HEK293 (cell line): ENCODE results near the gene ASCC2.
"Not testable (repeated sequence)": the region's sequence is repeated elsewhere in the genome, so short reads cannot be mapped to it uniquely, and the experiment has no call there.

Source experiments
- CTCF ChIA-PET: fragments of 350-600 bp; formaldehyde crosslinking; extraction: SDS; loops from one replicate; lab custom pipeline; 2021; ENCODE audit warnings: antibody characterized with exemption; lab: Yijun Ruan, JAX
- POLR2A ChIA-PET: fragments of 300-600 bp; formaldehyde crosslinking; extraction: SDS; loops from one replicate; lab custom pipeline; 2020; ENCODE audit warnings: antibody characterized with exemption, inconsistent platforms; lab: Yijun Ruan, JAX
- H3K27ac ChIP-seq: fragments of 200-500 bp; sonication (Bioruptor generic); 2 replicates; pipeline ENCODE4 v1.5.1; 2014; ENCODE audit warnings: low read depth, low read length, control low read depth, inconsistent platforms; ENCODE audit errors: extremely low read depth
- H3K36me3 ChIP-seq, 2 experiments: fragments of 200-500 bp in 1 of 2; sonication (Bioruptor generic) in 1 of 2; 1 replicate in 1 of 2; 2 replicates in 1 of 2; pipeline ENCODE4 v1.5.1; 2014 to 2017; ENCODE audit warnings: inconsistent platforms in 2 of 2, low read length in 2 of 2; ENCODE audit not compliant: control insufficient read depth in 2 of 2, insufficient read depth in 1 of 2
- H3K4me1 ChIP-seq: fragments of 200-500 bp; sonication (Bioruptor generic); 2 replicates; pipeline ENCODE4 v1.5.1; 2014; ENCODE audit warnings: mild to moderate bottlenecking, low read length, inconsistent platforms; ENCODE audit not compliant: control insufficient read depth, insufficient read depth
- H3K4me3 ChIP-seq: 2 replicates; pipeline ENCODE4 v1.5.1; 2011; ENCODE audit warnings: low read depth, mild to moderate bottlenecking, control low read depth, low read length, moderate library complexity
- H3K9me3 ChIP-seq: fragments of 200-500 bp; sonication (Bioruptor generic); 2 replicates; pipeline ENCODE4 v1.5.1; 2014; ENCODE audit warnings: low read depth, low read length, inconsistent platforms; ENCODE audit not compliant: control insufficient read depth, insufficient read depth
- ATF2 ChIP-seq: fragments of 450-650 bp; formaldehyde crosslinking; IDR thresholded peaks from 2 replicates; pipeline ENCODE4 v1.5.1; 2016; ENCODE audit warnings: missing biosample characterization, missing genetic modification characterization, low read depth
- IKZF3 ChIP-seq: fragments of 450-650 bp; IDR thresholded peaks from 2 replicates; pipeline ENCODE4 v1.5.0; 2018; ENCODE audit warnings: missing biosample characterization, mild to moderate bottlenecking, missing genetic modification characterization, moderate library complexity
- PBX3 ChIP-seq: sonication (generic); formaldehyde crosslinking; IDR thresholded peaks from 2 replicates; pipeline ENCODE4 v1.8.1; 2022; ENCODE audit warnings: mild to moderate bottlenecking, moderate library complexity, missing genetic modification reagents
- REPIN1 ChIP-seq: fragments of 450-650 bp; formaldehyde crosslinking; IDR thresholded peaks from 2 replicates; pipeline ENCODE4 v1.5.1; 2017; ENCODE audit warnings: missing biosample characterization, missing genetic modification characterization, low read depth
- REST ChIP-seq: fragments of 450-650 bp; formaldehyde crosslinking; IDR thresholded peaks from 2 replicates; pipeline ENCODE4 v1.5.1; 2016; ENCODE audit warnings: missing biosample characterization, missing genetic modification characterization
- SETDB1 ChIP-seq: IDR thresholded peaks from one replicate; pipeline ENCODE4 v1.6.1; 2017; ENCODE audit warnings: mild to moderate bottlenecking, low read length, moderate library complexity, mixed read lengths; ENCODE audit not compliant: insufficient read length
- ZFP41 ChIP-seq: fragments of 450-650 bp; formaldehyde crosslinking; IDR thresholded peaks from 2 replicates; pipeline ENCODE4 v1.5.1; 2016; ENCODE audit warnings: missing biosample characterization, missing genetic modification characterization, borderline replicate concordance
- ZNF112 ChIP-seq: fragments of 450-650 bp; formaldehyde crosslinking; IDR thresholded peaks from 2 replicates; pipeline ENCODE4 v1.5.0; 2017; ENCODE audit warnings: missing biosample characterization, missing genetic modification characterization
- ZNF146 ChIP-seq: fragments of 450-650 bp; formaldehyde crosslinking; IDR thresholded peaks from 2 replicates; pipeline ENCODE4 v1.5.1; 2016; ENCODE audit warnings: missing biosample characterization, missing genetic modification characterization
- ZNF19 ChIP-seq: fragments of 450-650 bp; formaldehyde crosslinking; IDR thresholded peaks from 2 replicates; pipeline ENCODE4; 2016; ENCODE audit warnings: missing biosample characterization, missing genetic modification characterization, low read depth
- ZNF473 ChIP-seq: fragments of 450-650 bp; formaldehyde crosslinking; IDR thresholded peaks from 2 replicates; pipeline ENCODE4 v1.5.1; 2017; ENCODE audit warnings: missing biosample characterization, missing genetic modification characterization
- ZNF488 ChIP-seq: fragments of 450-650 bp; formaldehyde crosslinking; IDR thresholded peaks from 2 replicates; pipeline ENCODE4 v1.5.1; 2016; ENCODE audit warnings: missing biosample characterization, missing genetic modification characterization
- ZNF518A ChIP-seq: fragments of 450-650 bp; formaldehyde crosslinking; conservative IDR thresholded peaks from 2 replicates; pipeline ENCODE4 v1.5.1; 2016; ENCODE audit warnings: low read depth, missing biosample characterization, missing genetic modification characterization
- ZNF549 ChIP-seq: fragments of 450-650 bp; IDR thresholded peaks from 2 replicates; pipeline ENCODE4 v1.5.1; 2018; ENCODE audit warnings: missing biosample characterization, missing genetic modification characterization, mild to moderate bottlenecking, inconsistent platforms, moderate library complexity
- ZNF677 ChIP-seq: fragments of 450-650 bp; IDR thresholded peaks from 2 replicates; pipeline ENCODE4 v1.5.0; 2018; ENCODE audit warnings: missing biosample characterization, mild to moderate bottlenecking, missing genetic modification characterization, moderate library complexity
- ZXDB ChIP-seq: fragments of 450-650 bp; formaldehyde crosslinking; IDR thresholded peaks from 2 replicates; pipeline ENCODE4 v1.5.1; 2016; ENCODE audit warnings: missing biosample characterization, missing genetic modification characterization

Gene ASCC2

GRCh38 chr22:29755889-29756288 lies 82.2 kb downstream of the ASCC2 start:
- ChIA-PET POLR2A (interaction anchor here (1.6 kb wide), 1 partner anchor 10 kb away, joined by 5 read pairs; the partner anchor contains the start of gene ZMAT5), CTCF (interaction anchor here (0.7 kb wide), 1 partner anchor 120 kb away, joined by 5 read pairs; no protein-coding TSS in a partner anchor)
- TF ChIP-seq IKZF3 (no peak), REST (no peak), ZNF112 (tag by site-specific recombination) (no peak), REPIN1 (tag by site-specific recombination) (no peak), ZNF518A (tag by site-specific recombination) (no peak), SETDB1 (no peak), ZXDB (tag by site-specific recombination) (no peak), PBX3 (CRISPR knock-in tag) (no peak), ZNF473 (tag by site-specific recombination) (no peak), ZNF677 (no peak), ATF2 (tag by site-specific recombination) (no peak), ZNF19 (no peak), ZNF488 (tag by site-specific recombination) (no peak), ZFP41 (tag by site-specific recombination) (no peak), ZNF146 (tag by site-specific recombination) (no peak), ZNF549 (tag by site-specific recombination) (no peak)
- peaks cover 2% of the 10 kb centered on the region; the same call in 1 of the 2 replicates for H3K4me1 ChIP-seq
- H3K9me3 ChIP-seq: no peaks in the 10 kb centered on the region
- no peaks in the 10 kb centered on the region; a peak in 1 of 3 replicates for H3K36me3 ChIP-seq
- no peak overlapping the region for H3K27ac ChIP-seq
- no peak overlapping the region for H3K4me3 ChIP-seq

- CTCF ChIA-PET: interaction anchor here (0.6 to 0.7 kb wide), 2 partner anchors 66 to 119 kb away, joined by 3 to 5 read pairs; no protein-coding TSS in a partner anchor
- not testable (repeated sequence) for H3K4me1 ChIP-seq
These were observed 83.2 kb downstream of the ASCC2 start for GRCh38 chr22:29754658-29755395.

More at GRCh38 chr22:29754658-29755395, 83.2 kb downstream of the ASCC2 start:
- POLR2A ChIA-PET: interaction anchor here (1.0 kb wide), 1 partner anchor 10 kb away, joined by 3 read pairs; no protein-coding TSS in a partner anchor
- H3K9me3 ChIP-seq, H3K27ac ChIP-seq, H3K4me3 ChIP-seq, H3K36me3 ChIP-seq: not testable (repeated sequence)
